K562 (cell line): ENCODE measurements around the gene RNASEH2A. TPM values are rescaled to one million over a fixed set of nuclear protein-coding genes. Genes with fewer than 3 reads are reported as not detected.

Experiments used
- CEBPB ChIP-seq: fragments of 450-650 bp; IDR thresholded peaks from 2 replicates; pipeline ENCODE4 v1.6.1; 2016; ENCODE audit warnings: missing genetic modification characterization, missing compliant biosample characterization
- FOSL1 ChIP-seq: fragments of 200-800 bp; sonication (Bioruptor generic); conservative IDR thresholded peaks from 2 replicates; pipeline ENCODE4 v1.6.1; 2016; ENCODE audit warnings: missing genetic modification characterization, missing compliant biosample characterization
- GATA2 ChIP-seq: sonication (generic); formaldehyde crosslinking; IDR thresholded peaks from 2 replicates; pipeline ENCODE4 v1.4.0; 2020; ENCODE audit warnings: mild to moderate bottlenecking, missing genetic modification reagents
- HDGF ChIP-seq: fragments of 450-650 bp; IDR thresholded peaks from 2 replicates; pipeline ENCODE4 v1.6.1; 2016
- MAFF ChIP-seq: IDR thresholded peaks from 2 replicates; pipeline ENCODE4 v1.6.1; 2012; ENCODE audit warnings: low read length, improper control_type of control experiment
- NEUROD1 ChIP-seq: fragments of 150-350 bp; IDR thresholded peaks from 2 replicates; pipeline ENCODE4 v1.6.1; 2014; ENCODE audit warnings: borderline replicate concordance, low read length, low read depth; ENCODE audit not compliant: partially characterized antibody
- OTX1 ChIP-seq: fragments of 450-650 bp; formaldehyde crosslinking; IDR thresholded peaks from 2 replicates; pipeline ENCODE4 v1.4.0; 2022; ENCODE audit warnings: mild to moderate bottlenecking
- PBX2 ChIP-seq, 2 experiments: IDR thresholded peaks in 1 of 2; conservative IDR thresholded peaks in 1 of 2; 2 replicates each; pipeline ENCODE4 v1.6.1; 2016; ENCODE audit warnings: low read depth in 2 of 2, mild to moderate bottlenecking in 1 of 2, missing compliant biosample characterization in 1 of 2, missing genetic modification characterization in 1 of 2, moderate library complexity in 1 of 2
- PRDM10 ChIP-seq: fragments of 450-650 bp; IDR thresholded peaks from 2 replicates; pipeline ENCODE4 v1.6.1; 2018; ENCODE audit not compliant: partially characterized antibody
- PREB ChIP-seq: sonication (generic); formaldehyde crosslinking; IDR thresholded peaks from 2 replicates; pipeline ENCODE4 v1.8.1; 2023; ENCODE audit warnings: mild to moderate bottlenecking, missing genetic modification reagents
- RBFOX2 ChIP-seq: fragments of 200-400 bp; formaldehyde crosslinking; IDR thresholded peaks from 2 replicates; pipeline ENCODE4 v1.6.1; 2017; ENCODE audit warnings: low read depth, mild to moderate bottlenecking, low read length, moderate library complexity
- UBTF ChIP-seq, 2 experiments: IDR thresholded peaks; 2 replicates each; pipeline ENCODE4 v1.6.1; 2012; ENCODE audit warnings: improper control_type of control experiment in 2 of 2, low read depth in 2 of 2, low read length in 2 of 2, borderline replicate concordance in 1 of 2
- USF2 ChIP-seq: sonication (generic); formaldehyde crosslinking; IDR thresholded peaks from 2 replicates; pipeline ENCODE4 v1.5.0; 2020; ENCODE audit warnings: missing genetic modification reagents
- ZEB2 ChIP-seq: fragments of 450-650 bp; IDR thresholded peaks from 2 replicates; pipeline ENCODE4 v1.6.1; 2016
- ZNF445 ChIP-seq: fragments of 250-450 bp; sonication (Bioruptor Pico); IDR thresholded peaks from 2 replicates; pipeline ENCODE4 v1.4.0; 2020; ENCODE audit warnings: low read depth, mild to moderate bottlenecking, moderate library complexity
- polyA plus RNA-seq, 8 experiments: library from polyadenylated mRNA; depleted of rRNA in 4 of 8; stranded (reverse) in 5 of 8; unstranded in 3 of 8; fragments of >200 nt; fragmentation: Nextera tagmentation in 2 of 8; fragmentation: Illumina TruSeq in 1 of 8; extraction: Ambion mirVana in 2 of 8; extraction: Trizol in 1 of 8; gene quantifications; 2 replicates each; pipeline versions ENCODE4 v1.2.1 to v1.2.3, GENCODE V29; 2011 to 2014; ENCODE audit warnings: inconsistent platforms in 1 of 8, missing spikeins in 1 of 8
- total RNA-seq, 7 experiments: library from RNA; depleted of rRNA in 6 of 7; stranded (reverse); fragments of >200 nt in 6 of 7; fragmentation: Illumina TruSeq in 2 of 7; extraction: Trizol in 2 of 7; gene quantifications; 2 replicates each; pipeline versions ENCODE4 v1.2.1 to v1.2.3, GENCODE V29; 2011 to 2021; ENCODE audit warnings: low replicate concordance in 1 of 7

Gene RNASEH2A
- total and polyA plus RNA-seq, 9 of the 15 experiments (the other 6 are each of a cell fraction or from before 2014, with no cell fraction given): 22.3 to 78.0 (median 61.7) TPM

- TF ChIP-seq ZEB2 (0 out of 2 replicates have a peak, but pooled peaks have one; percentile 26), CEBPB (tag) (no peak), PRDM10 (peak; percentile 72), RBFOX2 (peak; percentile 96), PBX2 (CRISPR knock-in tag; IDR thresholded peaks at IDR 0.05; ENCODE audit: low read depth) (no peak), PBX2 (tag; conservative IDR thresholded peaks at IDR 0.05; ENCODE audit: low read depth) (peak; percentile 19; the same call in 1 of the 2 replicates), PREB (CRISPR knock-in tag) (peak; percentile 16; the same call in 1 of the 2 replicates), USF2 (CRISPR knock-in tag) (no peak), NEUROD1 (peak; percentile 78), HDGF (no peak), MAFF (no peak), FOSL1 (tag) (0 out of 2 replicates have a peak, but pooled peaks have one; percentile 53), OTX1 (peak; percentile 82; the same call in 1 of the 2 replicates), GATA2 (CRISPR knock-in tag) (no peak), UBTF (IDR thresholded peaks at IDR 0.05; ENCODE audit: borderline replicate concordance in 1 of 2, low read depth in 2 of 2, low read length in 2 of 2) (peak; percentile 96), ZNF445 (CRISPR knock-in tag) (peak; percentile 13; the same call in 1 of the 2 replicates)
Observed at GRCh38 chr19:12791345-12792050, 14.9 kb upstream of the RNASEH2A start, which contains the start of gene JUNB (continued).
